Epithelial cell of proximal tubule (primary cell): ENCODE results near the gene DPYSL4. TPM values are rescaled to one million over a fixed set of nuclear protein-coding genes. Genes with fewer than 3 reads are reported as not detected.

Experiments
- DNase-seq: peaks from one replicate; pipeline ENCODE4 v3.0.0-alpha.2; 2011; ENCODE audit warnings: low read depth
- H3K4me3 ChIP-seq: 2 replicates; pipeline ENCODE4 v1.5.1; 2011; ENCODE audit warnings: low read depth, mild to moderate bottlenecking, low read length
- total RNA-seq: library from RNA; depleted of rRNA; stranded (reverse); fragments of >200 nt; gene quantifications from 2 replicates; pipeline ENCODE4 v1.2.3, GENCODE V29; 2015
- TF ChIP-seq, protein P1 (sequence below): conservative IDR thresholded peaks from 2 replicates; pipeline ENCODE4 v1.5.1; 2012; ENCODE audit warnings: low read depth, mild to moderate bottlenecking, low read length

Gene DPYSL4
- total RNA-seq, 1 donor from 2014 or later: 3.3 TPM

DNA sequence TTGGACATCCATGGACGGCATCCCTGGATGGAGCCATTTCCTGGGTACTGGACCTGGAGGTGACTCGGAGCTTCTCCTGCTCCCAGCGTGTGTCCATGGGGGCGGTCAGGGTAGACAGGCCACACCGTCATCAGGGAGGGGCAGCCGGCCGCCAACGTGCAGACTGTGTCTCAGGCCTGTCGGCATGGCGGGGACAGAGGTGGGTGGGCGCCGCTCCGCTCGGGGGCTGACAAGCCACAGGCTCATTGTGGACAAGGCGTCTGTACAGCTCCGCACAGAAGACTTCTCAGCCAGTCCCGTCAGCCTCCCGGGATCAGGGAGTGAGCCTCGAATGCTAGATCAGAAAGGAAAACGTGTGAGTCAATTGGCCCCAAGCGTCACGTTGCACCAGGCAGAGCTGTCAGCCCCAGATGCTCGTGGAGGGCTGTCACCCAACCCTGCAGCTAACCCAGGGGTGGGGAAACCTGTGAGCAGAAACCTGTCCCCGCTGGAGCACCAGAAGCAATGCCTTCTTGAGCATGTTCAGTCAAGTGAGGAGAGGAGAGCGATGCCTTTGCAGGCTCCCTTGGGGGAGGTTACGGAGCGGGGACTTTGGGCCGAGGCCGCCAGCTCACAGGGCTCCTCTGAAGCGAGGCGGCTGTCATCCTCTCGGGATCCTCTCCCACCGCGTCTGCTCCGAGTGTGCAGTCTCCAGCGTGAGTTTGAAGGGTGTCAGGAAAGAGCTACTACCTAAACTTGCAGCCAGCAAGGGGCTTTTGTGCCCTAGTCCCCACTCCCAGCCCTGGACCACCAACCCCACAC is 16.0 kb upstream of the DPYSL4 start:
- H3K4me3 ChIP-seq: no peak overlapping the region
- TF ChIP-seq, protein P1, sequence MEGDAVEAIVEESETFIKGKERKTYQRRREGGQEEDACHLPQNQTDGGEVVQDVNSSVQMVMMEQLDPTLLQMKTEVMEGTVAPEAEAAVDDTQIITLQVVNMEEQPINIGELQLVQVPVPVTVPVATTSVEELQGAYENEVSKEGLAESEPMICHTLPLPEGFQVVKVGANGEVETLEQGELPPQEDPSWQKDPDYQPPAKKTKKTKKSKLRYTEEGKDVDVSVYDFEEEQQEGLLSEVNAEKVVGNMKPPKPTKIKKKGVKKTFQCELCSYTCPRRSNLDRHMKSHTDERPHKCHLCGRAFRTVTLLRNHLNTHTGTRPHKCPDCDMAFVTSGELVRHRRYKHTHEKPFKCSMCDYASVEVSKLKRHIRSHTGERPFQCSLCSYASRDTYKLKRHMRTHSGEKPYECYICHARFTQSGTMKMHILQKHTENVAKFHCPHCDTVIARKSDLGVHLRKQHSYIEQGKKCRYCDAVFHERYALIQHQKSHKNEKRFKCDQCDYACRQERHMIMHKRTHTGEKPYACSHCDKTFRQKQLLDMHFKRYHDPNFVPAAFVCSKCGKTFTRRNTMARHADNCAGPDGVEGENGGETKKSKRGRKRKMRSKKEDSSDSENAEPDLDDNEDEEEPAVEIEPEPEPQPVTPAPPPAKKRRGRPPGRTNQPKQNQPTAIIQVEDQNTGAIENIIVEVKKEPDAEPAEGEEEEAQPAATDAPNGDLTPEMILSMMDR: no peak
- DNase-seq: no peak

DNA sequence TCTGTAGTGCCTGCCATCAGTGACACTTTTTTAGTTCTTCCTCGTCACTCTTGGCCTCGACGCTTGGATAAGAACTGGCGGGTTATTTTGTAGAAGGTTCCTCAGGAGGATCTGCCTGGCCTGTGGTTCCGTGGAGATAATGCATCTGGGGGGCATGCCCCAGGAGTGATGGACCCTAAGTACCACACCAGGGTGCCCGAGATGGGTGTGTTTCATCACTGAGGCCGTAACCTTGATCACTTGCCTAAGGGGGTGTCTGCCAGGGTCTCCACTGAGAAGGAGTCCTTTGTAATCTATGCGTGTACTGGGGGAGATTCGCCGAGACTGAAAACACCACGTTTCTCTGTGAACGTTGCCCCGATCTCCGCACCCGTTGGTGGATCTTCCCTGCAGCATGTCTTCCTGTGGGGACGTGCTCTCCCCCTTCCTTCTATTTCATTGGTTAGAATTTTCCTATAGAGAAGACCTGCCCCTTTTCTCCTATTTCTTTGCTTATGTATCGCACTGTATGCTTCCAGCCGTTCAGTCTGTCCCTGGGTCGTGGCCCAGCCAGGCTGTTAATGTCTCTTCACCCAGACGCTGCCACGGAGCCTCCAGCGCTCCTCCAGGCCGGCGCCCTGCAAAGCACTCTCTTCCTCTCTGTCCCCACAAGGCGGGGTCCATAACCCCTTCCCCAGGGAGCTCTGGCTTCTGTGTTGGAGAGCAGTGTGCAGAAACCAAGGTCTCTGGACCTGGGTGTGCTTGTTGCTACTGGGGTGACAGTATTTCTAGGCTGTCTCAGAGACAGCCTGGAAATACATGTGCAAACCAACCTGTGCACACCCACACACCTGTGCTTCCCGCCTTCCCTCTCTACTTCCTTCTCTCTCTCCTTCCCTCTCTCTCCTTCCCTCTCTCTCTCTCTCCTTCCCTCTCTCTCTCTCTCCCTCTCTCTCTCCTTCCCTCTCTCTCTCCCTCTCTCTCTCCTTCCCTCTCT is 14.4 kb upstream of the DPYSL4 start:
- TF ChIP-seq, protein P1: no peak
- no peak overlapping the region for H3K4me3 ChIP-seq
- no peak for DNase-seq

DNA sequence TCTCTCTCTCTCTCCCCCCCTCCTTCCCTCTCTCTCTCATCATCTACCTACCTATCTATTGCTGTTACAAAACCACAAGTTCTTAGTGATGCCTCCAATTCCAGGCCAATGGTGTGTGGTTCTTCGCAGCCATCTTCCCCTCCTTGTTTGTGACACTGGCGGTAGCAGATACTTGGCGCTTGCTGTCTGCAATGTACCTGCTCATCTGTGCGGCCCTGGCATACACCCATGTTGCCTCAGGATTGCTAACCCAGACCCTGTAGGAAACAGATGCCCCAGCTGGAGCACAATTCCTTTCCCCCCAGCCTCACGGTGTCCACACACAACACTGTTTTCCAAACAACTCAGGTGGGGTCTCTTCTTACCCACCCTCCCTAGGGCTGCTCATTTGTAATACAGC is 13.6 kb upstream of the DPYSL4 start:
- DNase-seq: no peak
- no peak overlapping the region for H3K4me3 ChIP-seq
- TF ChIP-seq, protein P1: no peak

DNA sequence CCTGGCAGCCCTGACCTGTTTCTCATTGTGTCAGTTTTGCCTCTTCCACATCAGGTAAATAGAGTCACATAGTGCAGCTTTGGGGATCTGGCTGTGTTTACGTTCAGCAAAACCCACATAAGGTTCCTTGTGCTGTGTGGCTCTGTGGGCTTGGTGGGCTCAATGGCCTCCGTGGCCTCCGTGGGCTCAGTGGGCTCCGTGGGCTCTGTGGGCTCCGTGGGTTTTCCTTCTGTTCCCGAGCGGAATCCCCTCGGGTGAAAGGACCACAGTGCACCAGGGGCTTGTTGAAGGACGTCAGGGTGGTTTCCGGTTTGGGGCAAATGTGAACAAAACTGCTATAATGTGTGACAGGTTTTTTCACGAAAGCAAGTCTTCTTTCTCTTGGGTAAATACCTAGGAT is 12.5 kb upstream of the DPYSL4 start:
- no peak overlapping the region for H3K4me3 ChIP-seq
- TF ChIP-seq, protein P1: no peak
- DNase-seq: no peak

DNA sequence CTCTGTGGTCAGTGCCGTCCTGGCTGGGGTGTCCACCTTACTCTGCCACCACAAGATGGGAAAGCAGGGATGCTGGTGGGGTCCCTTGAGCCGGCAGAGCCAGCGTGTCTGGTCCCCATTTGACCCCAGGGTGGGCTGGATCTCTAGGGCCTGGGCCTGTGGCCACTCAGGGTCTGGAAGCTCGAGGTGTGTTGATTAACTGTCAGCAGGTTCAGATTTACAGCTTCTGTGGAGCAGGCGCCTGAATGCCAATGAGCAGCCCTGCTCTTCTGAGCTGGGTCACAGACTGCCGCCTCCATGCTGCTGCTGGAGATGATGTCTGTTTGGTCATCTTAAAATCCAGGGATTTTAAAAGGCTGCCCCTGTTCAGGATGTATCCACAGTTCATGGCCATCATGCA is 11.3 kb upstream of the DPYSL4 start:
- no peak overlapping the region for H3K4me3 ChIP-seq
- TF ChIP-seq, protein P1: no peak
- DNase-seq: no peak

DNA sequence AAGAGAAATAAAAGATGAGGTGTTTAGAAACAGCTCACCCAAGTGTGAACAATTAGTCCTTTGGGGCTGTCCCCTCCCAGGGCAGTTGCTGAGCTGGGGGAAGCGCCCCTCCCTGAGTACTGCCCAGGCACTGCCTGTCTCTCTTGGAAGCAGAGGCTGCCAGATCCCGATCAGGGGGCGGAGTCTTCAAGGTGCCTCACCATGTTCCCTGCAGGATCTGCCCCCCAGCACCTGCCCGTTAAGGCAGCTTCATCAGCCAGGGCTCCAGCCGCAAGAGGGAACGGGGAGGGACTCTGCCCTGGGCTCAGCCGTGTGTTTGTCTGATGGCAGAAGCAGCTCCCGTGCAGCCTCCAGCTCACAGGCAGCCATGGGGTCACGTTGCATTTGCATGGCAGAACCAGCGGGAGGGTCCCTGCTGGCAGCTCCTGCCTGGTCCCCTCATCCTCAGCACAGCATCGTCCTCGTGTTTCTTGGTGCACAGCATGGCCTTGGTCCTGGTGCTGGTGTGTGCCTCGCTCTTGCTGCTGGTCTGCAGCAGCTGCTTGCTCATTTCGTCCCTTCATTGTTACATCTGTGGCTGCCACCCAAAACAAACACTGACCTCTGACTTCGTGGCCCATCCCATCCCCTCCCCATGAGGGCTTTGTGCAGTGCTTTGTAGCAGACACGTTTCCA is 10.7 kb upstream of the DPYSL4 start:
- no peak for DNase-seq
- TF ChIP-seq, protein P1: no peak
- H3K4me3 ChIP-seq: no peak overlapping the region
